GM21381 (cell line): ENCODE measurements around the gene EEFSEC.

ENCODE experiments used
- ATAC-seq: cut with Tn5 transposase; IDR thresholded peaks from one replicate; pipeline ENCODE4 v1.9.1; 2021; ENCODE audit warnings: mild to moderate bottlenecking, moderate library complexity; ENCODE audit not compliant: unreplicated experiment

Gene EEFSEC

DNA sequence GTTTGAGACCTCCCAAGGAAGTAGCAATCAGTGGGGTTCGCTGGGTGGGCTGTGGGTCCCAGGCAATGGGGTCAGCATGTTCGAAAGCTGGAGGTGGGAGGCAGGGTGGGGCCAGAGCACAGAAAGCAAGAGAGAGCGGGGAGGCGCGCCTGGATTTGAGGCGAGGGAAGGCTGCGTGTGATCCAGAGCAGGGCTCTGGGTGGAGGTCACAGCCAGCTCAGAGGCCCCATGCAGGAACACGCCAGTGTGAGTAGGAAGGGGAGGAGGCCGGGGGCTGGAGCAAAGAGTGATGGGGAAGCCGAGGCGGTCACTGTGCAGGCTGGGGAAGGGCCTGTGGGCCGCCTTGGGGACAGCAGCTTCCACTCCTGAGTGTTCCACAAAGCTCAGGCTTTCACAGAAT is 304.7 kb downstream of the EEFSEC start:
- no peak for ATAC-seq
